Stimulated activated CD8-positive, alpha-beta memory T cell treated with anti-CD3 and anti-CD28 coated beads, Interleukin-12 subunit alpha, Interleukin-12 subunit beta, amount 100 ng/mL, for 24 hours (primary cell): ENCODE data around the gene GCN1.

Source experiments
- DNase-seq: peaks from one replicate; pipeline ENCODE4 v3.0.0-alpha.2; 2020; ENCODE audit errors: extremely low read depth

The GCN1 gene

DNA sequence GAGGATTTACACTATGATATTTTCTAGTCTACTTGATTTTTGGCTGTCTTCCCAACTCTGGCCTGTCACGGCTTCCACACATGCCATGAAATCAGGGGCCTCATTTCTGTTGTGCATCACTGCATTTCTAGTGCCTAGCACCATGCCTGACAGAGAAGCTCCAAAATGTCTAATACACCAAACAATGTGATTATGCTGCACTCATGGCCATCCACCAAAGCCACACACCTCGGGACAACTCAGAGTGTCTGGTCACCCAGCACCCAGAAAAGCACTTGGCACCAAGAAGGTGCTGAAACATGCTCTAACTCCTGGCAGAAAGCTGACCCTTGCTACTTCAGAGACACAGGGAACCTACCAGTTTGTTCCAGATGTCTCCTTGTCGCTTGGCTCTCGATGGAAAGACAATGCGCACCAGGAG is 11.3 kb downstream of the GCN1 start:
- no peak for DNase-seq

DNA sequence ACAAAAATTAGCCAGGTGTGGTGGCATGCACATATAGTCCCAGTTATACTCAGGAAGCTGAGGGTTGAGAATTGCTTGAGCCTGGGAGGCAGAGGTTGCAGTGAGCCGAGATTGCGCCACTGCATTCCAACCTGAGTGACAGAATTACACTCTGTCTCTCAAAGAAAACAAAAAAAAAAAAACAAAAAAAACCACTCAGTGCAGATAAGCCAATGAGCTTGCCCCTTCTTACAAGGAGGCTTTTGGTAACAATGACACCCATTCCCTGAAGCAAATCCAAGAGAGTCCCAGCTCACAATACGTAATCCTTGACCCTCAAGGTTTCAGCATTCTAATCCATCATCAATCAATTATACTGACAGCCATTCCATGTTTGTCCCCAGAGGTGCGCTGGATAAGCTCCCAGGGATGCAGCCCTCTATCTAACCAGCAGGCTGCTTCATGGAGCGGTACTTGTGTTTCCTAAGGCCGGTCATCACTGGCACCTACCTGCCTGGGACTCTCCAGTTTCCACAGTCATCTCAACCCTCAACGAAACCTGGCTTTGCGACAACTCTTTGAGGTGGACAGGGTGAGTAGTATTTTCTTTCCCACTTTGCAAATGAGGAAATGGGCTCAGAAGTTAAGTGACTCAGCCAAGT is 12.4 kb downstream of the GCN1 start:
- no peak for DNase-seq

DNA sequence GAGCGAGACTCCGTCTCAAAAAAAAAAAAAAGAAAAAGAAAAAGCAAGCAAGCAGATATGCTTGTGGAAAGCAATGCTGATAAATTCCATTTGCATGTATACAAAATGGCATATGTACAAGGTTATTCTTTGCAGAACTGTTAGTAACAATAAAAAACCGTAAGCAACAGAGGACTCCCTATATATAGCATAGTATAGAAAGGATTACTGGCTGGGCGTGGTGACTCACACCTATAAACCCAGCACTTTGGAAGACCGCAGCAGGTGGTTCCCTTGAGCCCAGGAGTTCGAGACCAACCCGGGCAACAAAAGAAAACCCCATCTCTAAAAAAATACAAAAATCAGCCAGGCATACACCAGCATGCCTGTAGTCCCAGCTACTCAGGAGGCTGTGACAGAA is 13.5 kb downstream of the GCN1 start:
- DNase-seq: no peak

DNA sequence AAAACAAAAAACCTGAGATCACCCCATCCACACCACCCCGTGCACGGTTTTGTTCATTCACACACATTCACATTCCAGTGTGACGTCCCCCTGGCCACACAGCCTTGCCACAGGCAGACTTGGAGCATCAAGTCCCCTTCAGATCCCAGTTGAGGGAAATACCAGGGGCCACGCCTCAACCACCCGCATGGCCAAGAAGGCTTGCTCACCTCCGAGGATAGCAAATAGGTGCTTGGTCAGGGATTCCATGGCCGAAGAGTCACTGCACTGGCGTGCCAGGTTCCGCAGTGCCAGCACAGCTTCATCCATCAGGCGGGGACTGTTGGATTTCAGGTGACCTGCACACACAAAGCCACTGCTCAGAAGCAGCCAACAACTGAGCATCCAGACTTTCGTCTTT is 19.0 kb downstream of the GCN1 start:
- DNase-seq: no peak

DNA sequence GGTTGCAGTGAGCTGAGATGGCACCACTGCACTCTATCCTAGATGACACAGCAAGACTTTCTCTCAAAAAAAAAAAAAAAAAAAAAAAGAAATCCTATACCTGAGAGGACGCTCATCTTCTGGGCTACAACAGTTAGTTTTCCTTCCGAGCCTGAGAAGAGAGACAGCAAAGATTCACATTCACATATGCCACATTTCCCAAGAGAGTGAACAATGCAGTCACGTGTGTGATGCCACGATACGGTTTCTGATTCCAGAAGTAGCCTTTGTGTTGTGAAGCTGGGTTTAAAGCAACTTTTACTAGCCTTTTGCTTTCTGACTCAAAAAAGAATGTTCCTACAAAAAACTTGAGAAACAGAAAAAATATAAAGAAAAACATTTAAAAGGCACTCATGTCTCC is 19.5 kb downstream of the GCN1 start:
- no peak for DNase-seq

DNA sequence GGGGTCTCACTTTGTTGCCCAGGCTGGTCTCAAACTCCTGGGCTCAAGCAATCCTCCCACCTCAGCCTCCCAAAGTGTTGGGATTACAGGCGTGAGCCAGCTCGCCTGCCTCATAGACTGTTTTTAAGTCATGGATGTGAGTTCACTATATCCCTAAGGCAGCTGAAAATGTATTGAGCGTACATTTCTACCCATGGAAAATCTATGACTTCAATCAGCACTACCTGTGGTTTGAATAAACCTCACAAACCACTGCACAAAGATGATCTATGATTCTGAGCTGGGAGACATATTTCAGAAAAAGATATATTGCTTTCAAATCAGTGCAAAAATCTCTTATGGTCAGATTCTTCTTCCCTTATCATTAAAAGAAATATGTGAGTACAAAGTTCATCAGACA is 22.5 kb downstream of the GCN1 start:
- DNase-seq: no peak

DNA sequence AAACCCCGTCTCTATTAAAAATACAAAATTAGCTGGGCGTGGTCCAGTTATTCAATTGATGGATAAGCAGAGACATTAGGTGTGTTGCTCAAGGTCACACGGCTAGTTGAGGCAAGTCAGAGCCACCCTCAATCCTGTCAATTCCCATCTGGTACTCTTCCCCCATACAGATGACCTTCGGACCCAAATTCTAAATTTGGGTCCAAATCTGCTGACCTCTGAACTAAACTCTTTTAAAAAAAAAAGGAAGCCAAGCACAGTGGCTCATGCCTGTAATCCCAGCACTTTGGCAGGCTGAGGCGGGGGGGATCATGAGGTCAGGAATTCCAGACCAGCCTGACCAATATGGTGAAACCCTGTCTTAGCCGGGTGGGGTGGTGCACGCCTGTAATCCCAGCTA is 23.9 kb downstream of the GCN1 start:
- no peak for DNase-seq

DNA sequence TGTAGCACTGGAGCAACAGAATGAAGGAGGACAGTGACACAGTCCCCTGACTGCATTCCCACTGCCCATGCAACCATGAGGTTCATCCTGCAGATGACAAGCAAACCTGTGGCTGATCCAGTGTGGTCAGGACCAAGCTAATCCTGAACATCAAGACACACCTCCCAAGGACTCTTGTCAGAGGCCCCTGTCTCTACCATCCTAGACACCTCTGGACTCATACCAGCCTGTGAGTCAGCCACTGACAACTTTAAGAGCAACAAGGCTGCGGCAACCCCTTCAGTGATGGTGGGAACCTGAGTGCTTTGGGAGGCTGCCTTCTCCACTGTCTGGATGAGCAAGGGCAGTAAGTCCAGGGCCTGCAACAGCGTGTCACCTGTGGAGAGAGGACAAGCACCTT is 24.6 kb downstream of the GCN1 start:
- no peak for DNase-seq

DNA sequence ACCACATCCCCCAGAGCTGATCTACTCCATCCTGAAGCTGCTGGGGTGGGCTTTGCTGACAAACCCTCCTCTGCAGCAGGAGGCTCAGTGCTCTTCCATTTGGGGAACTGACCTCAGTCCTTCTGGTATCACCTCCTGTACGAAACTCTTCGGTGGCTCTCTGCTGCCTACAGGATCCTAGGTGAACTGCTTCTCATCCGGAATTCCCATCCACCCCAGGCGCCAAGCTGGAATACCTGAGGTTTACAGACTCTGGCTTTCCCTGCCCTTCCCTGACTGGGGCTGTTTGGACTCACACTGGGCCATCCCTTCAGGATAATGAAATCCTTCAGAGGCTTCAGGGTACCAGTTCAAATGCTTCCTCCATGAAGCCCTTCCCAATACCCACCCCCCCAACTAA is 26.2 kb downstream of the GCN1 start:
- DNase-seq: no peak

DNA sequence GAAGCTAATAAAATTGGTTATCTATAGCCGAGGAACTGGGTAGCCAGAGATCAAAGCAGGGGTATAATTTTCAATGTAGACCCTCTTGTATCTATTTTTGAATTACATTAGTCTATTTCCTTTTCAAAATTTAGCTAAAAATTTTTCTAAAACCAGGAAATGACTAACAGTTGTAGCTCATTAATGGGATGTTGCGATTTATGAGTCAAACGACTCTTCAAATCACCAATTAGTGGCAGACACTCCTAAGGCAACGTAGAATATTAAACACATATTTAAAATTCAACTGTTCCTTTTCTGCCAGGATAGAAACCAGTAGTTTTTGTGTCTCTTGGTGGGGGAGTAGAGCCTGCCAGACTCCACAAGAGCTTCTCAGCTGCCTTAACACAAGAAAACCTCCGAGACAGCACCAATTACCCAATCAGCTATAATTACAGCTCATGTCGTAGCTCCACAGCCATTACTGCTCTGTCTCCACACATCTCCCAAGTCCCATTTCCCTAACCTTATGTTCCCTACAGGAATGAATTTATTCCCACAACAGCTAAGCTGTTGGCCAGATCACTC is 26.9 kb downstream of the GCN1 start:
- no peak for DNase-seq

DNA sequence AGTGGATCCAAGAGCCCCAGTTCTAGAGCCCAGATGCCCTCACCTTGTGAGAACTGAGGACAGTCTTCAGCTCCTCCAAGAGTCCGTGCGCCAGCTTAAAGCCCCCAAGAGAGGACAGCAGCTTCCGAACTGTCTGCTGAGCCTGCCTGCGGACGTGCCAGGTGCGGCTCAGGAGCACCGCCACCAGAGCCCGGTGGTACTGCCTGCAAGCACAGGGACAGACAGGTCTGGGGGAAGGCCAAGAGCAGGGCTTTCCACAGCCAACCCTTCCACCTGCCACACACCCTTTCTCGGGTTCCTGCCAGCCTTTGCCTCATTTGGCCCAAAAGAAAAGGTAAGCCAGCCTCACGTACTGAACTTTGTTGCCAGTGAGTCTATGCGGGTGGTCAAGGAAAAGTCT is 30.2 kb downstream of the GCN1 start:
- DNase-seq: no peak

DNA sequence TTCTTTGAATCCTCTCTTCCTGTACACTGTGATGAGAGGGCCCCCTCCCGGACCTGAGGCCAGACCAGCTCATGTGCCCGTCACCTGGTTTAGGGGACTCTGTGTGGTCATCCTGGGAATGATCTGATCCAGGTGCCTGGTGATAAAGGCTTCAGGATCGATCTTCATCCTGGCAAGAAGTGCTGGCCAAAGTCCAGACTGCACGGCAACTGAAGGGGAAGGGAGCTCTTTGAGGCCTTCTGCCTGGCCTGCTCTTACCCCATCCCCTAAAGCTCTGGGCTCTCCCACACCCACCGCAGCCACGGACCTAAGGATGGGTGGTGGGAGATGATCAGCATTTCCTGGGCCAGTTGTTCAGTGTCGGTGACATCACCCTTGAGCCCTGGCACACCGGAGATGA is 31.8 kb downstream of the GCN1 start:
- no peak for DNase-seq

DNA sequence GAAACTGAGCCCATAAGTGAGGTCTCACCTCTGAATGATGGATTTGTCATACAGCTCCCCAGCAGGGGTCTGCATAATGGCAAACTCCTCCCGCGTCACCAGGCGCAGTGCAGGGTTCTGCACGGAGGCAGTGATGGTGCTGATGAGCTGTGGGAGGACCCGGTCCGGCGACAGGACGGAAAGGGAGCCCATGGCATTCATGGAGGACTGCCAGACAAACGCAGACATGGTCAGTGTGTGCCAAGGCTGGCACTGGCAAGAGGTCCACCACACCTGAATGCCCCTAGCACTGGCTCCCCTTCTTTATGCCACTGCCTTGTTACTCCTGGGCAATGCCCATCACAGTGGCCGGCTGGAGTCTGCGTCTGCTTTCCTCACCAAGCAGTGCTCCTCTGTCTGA is 32.7 kb downstream of the GCN1 start:
- no peak for DNase-seq

DNA sequence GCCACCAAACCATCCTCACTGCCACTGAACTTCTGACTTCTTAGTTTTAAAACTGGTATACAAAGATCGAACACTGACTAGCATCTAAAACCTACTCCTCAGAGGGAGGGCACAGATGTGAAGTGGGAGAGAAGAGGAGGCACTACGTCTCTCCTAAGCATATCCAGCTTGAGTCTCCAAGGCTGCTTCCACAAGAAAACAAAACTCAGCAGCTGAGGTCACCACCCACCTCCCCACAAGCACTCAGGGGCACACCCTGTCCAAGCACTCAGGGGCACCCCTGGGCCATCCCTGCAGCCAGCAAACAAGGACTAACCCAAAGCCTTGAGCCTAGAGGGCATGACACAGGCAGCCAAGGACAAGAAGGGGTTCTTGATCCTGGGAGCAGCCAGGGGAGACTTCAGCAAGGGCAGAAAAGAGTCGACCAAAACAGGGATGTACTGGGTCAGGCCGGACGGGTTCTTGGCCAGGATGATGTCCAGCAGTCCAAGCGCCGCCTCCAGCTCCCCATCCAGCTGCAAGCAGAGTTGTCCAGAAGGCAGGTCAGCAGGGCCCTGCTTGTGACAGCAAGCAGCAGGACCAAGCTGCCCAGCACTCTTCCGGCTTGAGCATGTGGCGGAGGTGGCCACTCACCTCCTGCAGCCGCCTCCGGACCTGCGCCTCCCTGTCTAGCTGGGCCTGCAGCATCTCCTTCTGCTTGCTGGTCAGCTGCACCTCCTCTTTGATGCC is 34.8 kb downstream of the GCN1 start:
- no peak for DNase-seq

DNA sequence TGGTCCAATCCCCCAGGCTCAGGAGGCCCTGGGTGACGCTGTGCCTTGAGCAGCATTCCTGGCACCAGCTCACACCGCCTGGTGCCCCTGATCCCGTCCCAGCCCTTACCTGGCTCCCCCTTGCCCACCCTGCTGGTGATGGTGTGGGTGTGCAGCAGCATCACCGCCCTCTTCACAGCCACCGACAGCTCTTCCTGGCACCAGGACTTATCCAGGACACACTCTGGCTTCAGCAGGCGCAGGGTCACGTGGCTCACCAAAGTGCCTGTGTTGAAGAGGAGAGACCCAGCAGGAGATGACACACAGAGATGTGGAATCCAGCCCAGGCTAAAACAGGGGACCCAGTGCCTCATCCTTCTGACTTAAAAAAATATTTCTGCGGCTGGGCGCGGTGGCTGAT is 36.2 kb downstream of the GCN1 start:
- DNase-seq: no peak

DNA sequence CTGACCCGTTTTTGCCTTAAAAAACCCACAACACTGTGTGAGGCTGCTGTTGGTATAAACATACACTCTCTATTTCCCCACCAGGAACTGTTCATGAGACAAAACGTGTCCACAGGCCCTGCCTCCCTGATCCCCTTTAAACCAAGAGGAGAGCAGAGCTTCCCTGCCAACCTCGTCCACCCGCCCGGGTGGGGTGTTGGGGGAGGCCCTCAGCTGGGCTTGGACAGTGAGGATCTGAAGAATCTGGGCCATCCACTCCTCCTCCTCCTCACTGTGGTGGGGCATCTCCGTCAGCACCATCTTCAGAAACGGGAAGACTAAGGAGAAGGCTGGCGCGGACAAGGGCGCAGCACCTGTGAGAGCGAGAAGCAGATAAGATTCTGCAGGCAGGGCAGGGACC is 36.8 kb downstream of the GCN1 start:
- no peak for DNase-seq

DNA sequence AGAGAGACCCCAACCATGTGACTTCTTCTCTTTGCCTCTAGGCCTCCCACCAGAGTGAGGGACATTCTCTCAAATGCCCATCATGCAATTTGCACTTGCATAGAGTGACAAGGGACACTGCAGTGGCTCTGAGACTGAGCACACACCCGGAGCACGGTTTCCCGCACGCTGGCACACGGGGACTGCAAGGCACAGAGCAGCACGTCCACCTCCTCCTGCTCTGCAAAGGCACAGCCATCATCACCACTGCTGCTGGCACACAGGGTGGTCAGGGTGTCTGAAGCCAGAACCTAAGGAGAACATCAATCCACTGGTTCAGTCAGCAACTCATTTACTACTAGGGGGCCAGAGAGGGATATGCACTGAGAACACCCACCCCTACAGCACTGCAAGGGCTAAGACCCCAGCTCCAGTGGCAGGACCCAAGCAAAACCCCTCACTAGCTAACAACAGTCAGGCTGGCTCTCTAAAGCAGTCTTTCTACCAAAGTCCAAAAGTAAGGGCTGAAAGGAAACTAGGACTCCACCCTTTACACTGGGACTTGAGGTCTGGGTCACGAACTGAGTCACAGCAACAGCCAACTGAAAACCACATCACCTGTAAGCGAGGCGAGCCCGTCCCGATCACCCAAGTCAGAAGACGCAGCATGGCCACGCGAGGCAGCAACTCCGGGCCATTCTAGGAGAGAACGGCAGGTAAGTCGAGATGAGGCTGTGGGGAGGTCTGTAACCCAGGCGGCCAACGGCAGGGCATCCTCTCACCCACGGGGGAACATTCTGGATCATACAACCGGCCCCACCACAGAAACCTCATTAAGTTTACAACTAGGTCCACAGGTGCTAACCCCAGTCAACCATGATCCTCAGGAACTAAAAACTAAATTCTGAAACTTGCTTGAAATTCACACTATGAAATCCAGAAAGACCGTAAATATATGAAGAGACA is 37.9 kb downstream of the GCN1 start:
- DNase-seq: no peak

DNA sequence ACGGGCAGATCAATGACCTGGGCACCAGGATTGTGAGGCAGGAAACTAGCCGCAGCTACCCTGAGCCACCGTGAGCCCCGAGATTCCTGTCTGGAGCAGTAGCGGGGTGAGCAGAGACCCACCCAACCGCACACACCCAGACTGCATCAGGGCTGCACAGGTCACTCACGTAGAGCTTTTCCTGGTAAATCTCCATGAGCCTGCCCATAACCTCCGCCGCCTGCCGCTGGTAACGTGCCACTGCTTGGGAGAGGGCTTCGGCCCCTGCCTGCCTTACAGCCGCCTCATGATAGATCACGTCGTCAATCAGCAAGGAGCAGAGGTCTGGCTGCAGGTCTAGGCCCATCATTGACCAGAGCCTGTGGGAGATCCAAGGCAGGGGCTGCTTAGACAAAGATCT is 39.4 kb downstream of the GCN1 start:
- no peak for DNase-seq

DNA sequence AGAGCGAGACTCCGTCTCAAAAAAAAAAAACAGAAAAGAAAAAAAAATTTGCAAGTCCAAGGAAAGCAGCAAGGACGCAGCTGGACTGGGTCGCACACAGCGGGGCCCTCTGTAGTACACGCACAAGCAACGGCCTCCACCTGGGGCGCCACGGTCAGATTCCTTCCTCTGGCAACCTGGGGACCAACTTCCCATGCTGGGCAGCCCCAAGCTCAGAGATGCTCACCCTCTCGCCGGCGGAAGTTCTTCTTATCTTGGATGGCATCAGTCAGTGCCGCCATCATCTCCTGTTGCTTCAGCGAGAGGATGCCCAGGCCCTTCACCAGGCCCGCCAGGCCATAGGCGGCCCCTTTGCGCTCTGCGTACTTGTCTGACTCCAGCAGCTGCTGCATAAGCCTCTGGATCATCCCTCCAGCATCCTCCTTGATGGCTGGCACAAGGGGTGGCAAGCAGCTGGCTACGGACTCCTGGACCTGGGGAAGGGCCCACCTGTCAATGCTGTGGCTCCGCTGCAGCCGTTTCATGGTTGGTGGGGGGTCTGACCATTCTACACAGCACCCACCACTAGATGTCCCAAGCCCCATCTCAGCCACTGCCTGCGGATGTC is 43.5 kb downstream of the GCN1 start:
- no peak for DNase-seq

DNA sequence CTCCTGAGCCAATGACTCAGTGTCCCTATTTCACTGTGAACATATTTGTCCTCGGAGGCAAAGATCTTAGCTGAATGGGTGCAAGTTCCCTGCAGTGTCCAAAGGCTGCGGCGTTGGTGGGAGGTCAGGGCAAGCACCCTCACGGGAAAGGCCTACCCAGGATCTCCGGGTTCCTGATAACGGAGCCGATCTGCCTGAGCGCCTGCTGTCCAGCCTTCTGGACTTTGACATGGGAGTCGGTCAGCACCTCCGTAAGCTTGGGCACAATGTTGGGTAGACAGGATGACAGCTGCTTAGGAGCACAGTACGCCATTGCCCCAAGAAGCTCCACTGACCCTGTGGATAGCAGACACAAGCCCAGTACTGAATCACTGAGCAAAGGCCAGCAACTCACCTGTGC is 46.5 kb downstream of the GCN1 start:
- no peak for DNase-seq

DNA sequence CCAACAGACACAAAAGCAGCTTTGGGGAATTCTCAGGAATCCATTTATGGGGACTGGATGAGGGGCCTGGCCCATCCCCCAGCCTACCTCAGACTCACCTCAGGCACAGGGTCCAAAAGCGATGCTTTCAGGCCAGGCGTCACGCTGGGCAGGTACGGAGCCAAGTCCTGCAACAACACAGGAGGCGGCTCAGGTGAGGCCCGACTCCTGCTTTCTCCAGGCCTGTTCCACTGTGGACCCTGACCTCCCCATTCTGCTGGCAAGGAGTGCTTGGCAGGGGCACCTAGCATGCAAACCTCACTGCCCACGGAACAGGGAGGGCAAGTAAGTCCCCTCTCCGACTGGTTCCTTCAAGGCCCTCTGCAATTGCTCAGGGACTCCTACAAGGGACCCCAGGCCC is 49.4 kb downstream of the GCN1 start:
- no peak for DNase-seq

DNA sequence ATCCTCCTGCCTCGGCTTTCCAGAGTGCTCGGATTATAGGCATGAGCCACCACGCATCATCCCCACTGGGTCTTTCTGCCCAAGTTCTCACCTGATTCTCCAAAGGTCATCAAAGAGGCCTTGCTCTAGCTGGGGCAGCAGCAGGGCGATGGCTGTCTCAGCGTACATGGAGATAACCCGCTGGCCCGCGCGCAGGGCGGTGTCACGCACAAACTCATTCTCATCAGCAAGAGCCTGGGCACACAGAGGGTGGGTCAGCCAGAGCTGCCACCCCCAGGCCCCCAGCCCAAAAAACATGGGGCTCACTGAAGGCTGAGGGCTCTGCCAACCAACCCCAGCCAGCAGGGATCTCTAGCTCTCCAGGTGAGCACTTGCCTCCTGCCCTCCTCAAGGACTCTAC is 50.3 kb downstream of the GCN1 start:
- DNase-seq: no peak
